Brain microvascular endothelial cell (primary cell): ENCODE results near the gene PRSS22.
"Not testable (repeated sequence)": the region's sequence is repeated elsewhere in the genome, so short reads cannot be mapped to it uniquely, and the experiment has no call there.

ENCODE experiments used
- DNase-seq: peaks from one replicate; pipeline ENCODE4 v3.0.0-alpha.2; 2020
- H3K27ac ChIP-seq: fragments of 250-450 bp; sonication (Bioruptor Pico); 2 replicates; pipeline ENCODE4 v1.5.1; 2020; ENCODE audit warnings: mild to moderate bottlenecking, moderate library complexity
- H3K27me3 ChIP-seq: fragments of 250-450 bp; sonication (Bioruptor Pico); replicated peaks from 2 replicates; pipeline ENCODE4 v1.5.1; 2020; ENCODE audit warnings: mild to moderate bottlenecking
- H3K36me3 ChIP-seq: fragments of 250-450 bp; sonication (Bioruptor Pico); replicated peaks from 2 replicates; pipeline ENCODE4 v1.5.1; 2020; ENCODE audit warnings: mild to moderate bottlenecking
- H3K4me3 ChIP-seq: 2 replicates; pipeline ENCODE4 v1.5.1; 2011; ENCODE audit warnings: low read depth, mild to moderate bottlenecking, control low read depth, low read length, moderate library complexity
- in situ Hi-C: cut with HindIII; loops from 2 replicates; pipeline ENCODE4 v1.10.0; 2017; ENCODE audit warnings: low sequenced_read_pairs, low pct_ligation_motif_present
- TF ChIP-seq, protein P1 (sequence below): IDR thresholded peaks from 2 replicates; pipeline ENCODE4 v1.5.1; 2011; ENCODE audit warnings: low read depth, mild to moderate bottlenecking, moderate library complexity, low read length, control low read depth, inconsistent platforms; ENCODE audit errors: missing control alignments

Gene PRSS22, protein sequence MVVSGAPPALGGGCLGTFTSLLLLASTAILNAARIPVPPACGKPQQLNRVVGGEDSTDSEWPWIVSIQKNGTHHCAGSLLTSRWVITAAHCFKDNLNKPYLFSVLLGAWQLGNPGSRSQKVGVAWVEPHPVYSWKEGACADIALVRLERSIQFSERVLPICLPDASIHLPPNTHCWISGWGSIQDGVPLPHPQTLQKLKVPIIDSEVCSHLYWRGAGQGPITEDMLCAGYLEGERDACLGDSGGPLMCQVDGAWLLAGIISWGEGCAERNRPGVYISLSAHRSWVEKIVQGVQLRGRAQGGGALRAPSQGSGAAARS

DNA sequence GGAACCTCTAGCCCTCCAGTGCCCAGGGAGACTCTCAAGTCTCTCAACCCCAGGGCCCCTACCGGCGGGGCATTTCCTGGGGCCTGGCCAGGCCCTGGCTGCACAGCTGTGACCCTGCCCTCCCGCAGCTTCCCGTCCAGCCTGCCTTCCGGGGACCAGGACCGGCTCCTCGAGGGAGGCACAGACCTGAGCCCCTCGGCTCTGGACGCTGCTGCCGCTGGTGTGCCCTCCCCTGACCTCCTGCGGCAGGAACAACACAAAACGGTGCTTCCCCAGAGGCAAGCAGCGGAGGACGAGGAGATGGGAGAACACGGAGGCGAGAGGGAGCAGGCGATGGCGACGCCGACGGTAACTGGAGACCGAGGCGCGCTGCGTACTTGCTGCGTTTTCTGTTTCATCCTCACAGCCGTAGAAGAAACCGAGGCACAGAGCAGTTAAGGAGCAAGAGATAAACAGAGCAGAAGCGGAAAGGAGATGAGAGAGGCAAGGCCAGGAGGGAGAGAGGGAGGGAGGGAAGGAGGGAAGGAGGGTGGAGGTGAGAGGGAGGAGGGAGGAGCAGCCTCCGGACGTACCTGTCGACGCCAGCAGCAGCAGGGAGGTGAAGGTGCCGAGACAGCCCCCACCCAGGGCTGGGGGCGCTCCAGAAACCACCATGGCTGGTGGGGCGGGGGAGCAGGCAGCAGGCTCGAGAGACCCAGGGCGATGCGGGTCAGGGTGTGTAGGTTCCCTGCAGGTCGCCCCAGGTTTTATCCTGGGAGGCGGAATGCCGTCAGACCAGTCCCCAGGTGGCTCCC is at the start of gene PRSS22:
TSS of gene PRSS22 (minus strand) at position 720 of the 794 bp plus-strand sequence. CDS start at position 654, 66 bp downstream.
- TF ChIP-seq, protein P1, sequence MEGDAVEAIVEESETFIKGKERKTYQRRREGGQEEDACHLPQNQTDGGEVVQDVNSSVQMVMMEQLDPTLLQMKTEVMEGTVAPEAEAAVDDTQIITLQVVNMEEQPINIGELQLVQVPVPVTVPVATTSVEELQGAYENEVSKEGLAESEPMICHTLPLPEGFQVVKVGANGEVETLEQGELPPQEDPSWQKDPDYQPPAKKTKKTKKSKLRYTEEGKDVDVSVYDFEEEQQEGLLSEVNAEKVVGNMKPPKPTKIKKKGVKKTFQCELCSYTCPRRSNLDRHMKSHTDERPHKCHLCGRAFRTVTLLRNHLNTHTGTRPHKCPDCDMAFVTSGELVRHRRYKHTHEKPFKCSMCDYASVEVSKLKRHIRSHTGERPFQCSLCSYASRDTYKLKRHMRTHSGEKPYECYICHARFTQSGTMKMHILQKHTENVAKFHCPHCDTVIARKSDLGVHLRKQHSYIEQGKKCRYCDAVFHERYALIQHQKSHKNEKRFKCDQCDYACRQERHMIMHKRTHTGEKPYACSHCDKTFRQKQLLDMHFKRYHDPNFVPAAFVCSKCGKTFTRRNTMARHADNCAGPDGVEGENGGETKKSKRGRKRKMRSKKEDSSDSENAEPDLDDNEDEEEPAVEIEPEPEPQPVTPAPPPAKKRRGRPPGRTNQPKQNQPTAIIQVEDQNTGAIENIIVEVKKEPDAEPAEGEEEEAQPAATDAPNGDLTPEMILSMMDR, result no peak
- Histone ChIP-seq H3K4me3 (no peak within 1 kb of the TSS), H3K36me3 (no peaks in the 10 kb centered on the region), H3K27ac (no peak within 1 kb of the TSS), H3K27me3 (peaks cover 8% of the 10 kb centered on the region)
- DNase-seq, result no peak
- in situ Hi-C loops, result no loop called here

DNA sequence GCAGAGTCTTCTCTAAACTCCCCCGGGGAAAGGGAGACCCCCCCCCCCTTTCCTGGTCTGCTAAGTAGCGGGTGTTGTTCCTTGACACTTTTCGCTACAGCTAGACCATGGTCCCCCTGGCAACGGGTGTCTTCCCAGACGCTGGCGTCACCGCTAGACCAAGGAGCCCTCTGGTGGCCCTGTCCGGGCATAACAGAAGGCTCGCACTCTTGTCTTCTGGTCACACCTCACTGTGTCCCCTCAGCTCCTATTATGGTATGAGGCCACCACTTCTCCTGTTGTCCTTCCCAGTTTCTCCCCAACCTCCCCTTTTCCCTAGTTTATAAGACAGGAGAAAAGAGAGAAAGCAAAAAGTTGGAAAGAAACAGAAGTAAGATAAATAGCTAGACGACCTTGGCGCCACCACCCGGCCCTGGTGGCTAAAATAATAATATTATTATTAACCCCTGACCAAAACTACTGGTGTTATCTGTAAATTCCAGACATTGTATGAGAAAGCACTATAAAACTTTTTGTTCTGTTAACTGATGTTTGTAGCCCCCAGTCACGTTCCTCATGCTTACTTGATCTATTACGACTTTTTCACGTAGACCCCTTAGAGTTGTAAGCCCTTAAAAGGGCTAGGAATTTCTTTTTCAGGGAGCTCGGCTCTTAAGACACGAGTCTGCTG is 49.2 kb upstream of the PRSS22 start:
- H3K27ac ChIP-seq, H3K27me3 ChIP-seq, H3K4me3 ChIP-seq, in situ Hi-C loops, H3K36me3 ChIP-seq: not testable (repeated sequence)
- TF ChIP-seq, protein P1, result peak; percentile 62
- peak; percentile 65 for DNase-seq

DNA sequence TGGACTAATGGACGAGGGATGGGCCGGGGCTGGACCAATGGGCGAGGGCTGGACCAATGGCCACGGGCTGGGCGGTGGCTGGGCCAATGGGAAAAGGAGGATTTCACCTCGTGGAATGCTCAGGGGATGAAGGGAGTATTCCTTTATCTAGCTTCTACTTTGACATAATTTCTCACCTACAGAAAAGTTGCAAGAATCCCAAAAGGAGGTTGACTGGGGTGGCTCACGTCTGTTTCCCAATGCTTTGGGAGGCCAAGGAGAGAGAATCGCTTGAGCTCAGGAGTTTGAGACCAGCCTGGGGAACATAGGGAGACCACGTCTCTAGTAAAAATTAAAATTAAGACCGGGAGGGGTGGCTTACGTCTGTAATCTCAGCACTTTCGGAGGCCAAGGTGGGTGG is 48.0 kb upstream of the PRSS22 start:
- TF ChIP-seq, protein P1, result no peak
- no peak overlapping the region for H3K27ac ChIP-seq
- in situ Hi-C loops, result no loop called here
- no peaks in the 10 kb centered on the region for H3K27me3 ChIP-seq
- no peak for DNase-seq
- no peaks in the 10 kb centered on the region for H3K36me3 ChIP-seq
- no peak overlapping the region for H3K4me3 ChIP-seq

DNA sequence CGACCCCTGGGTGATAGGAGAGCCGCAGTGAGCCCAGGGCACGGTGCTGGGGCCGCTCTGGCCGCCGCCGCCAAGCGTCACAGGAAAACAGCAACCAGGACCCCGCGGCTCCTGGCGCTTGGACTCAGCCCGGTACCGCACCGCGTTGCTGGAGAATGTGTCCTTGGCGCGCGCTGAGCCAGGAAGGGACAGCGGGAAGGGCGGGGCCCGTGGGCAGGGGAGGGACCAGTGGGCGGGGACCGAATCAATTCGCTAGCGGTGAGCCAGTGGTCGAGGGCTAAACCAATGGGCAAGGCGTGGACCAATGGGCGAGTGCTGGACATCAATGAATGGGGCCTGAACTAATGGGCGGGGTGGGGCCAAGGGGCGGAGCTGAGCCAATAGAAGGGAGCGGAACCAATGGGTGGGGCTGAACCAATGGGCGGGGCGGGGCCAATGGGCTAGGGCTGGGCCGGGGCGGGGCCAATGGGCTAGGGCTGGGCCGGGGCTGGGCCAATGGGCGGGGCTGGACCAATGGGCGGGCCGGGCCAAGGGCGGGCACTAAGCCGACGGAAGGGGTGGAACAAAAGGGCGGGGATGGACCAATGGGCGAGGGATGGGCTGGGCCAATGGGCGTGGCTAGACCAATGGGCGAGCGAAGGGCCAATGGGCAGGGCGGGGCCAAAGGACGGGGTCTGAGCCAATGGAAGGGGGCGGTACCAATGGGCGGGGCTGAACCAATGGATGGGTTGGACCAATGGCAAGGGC is 47.4 kb upstream of the PRSS22 start:
- peak; percentile 100 for DNase-seq

DNA sequence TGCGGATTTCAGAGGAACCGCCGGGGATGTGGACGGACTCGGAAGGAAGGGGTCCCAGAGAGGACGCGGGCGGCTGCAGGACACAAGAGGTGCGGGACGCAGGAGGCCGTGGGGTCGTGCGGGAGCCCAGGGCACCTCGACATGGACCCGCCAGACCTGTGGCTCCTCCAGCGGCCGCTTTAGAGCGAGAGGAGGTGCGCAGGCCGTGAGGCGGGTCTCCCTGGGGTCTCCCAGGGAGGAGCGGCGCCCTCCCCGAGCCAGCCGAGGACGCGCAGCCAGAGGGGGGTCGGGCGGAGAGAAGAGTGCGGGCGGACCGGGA is 46.9 kb upstream of the PRSS22 start:
- in situ Hi-C loops, result no loop called here
- peak overlapping the region; percentile 76 for H3K4me3 ChIP-seq

More for the DNA sequence above, 47.4 kb upstream of the PRSS22 start:
- TF ChIP-seq, protein P1, result no peak
- H3K4me3 ChIP-seq, result peak overlapping the region; percentile 76
- no peaks in the 10 kb centered on the region for H3K36me3 ChIP-seq
- H3K27ac ChIP-seq, result peak overlapping the region; percentile 28
- in situ Hi-C loops, result no loop called here
- H3K27me3 ChIP-seq, result no peaks in the 10 kb centered on the region

More for the DNA sequence above, 46.9 kb upstream of the PRSS22 start:
- H3K27ac ChIP-seq, result peak overlapping the region; percentile 28
- no peak for DNase-seq
- no peaks in the 10 kb centered on the region for H3K27me3 ChIP-seq
- TF ChIP-seq, protein P1, result no peak
- H3K36me3 ChIP-seq, result no peaks in the 10 kb centered on the region
